ENCODE results near the gene KDELR3.

KDELR3 gene

DNA sequence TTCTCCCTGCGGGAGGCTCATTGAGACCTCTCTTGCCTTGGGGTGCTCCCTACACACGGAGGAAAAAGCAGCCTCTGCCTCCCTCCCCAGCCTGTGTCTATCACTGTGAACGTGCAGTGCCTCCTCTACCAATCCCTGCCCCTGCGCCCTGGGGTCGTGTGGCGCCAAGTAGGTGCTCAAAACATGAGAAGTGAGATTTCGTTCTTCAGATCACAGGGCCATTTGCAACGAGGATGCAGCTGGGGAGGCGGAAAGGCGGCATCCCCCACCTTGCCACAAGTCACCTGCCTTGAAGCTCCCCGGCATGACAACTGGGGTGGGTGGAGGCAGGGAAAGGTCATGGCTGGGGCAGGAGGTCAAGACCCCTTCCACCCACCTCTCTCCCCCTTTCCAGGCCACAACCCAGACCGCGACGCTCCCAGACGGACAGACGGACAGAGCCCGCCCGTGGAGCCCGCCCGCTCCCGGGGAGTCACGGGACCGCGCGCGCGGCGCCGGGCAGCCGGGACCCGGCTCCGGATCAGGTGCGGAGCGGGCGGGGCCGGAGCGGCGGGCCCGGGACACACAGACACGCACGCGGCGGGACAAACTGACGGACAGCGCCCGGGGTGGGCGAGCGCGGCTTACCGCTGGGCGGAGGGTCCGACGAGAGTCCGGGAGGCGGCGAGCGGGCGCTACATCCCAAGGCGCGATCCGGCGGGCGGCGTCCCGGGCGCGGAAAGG is 13.4 kb upstream of the KDELR3 start:
- H3K27ac ChIP-seq: no peak overlapping the region
- TF ChIP-seq, protein P1, sequence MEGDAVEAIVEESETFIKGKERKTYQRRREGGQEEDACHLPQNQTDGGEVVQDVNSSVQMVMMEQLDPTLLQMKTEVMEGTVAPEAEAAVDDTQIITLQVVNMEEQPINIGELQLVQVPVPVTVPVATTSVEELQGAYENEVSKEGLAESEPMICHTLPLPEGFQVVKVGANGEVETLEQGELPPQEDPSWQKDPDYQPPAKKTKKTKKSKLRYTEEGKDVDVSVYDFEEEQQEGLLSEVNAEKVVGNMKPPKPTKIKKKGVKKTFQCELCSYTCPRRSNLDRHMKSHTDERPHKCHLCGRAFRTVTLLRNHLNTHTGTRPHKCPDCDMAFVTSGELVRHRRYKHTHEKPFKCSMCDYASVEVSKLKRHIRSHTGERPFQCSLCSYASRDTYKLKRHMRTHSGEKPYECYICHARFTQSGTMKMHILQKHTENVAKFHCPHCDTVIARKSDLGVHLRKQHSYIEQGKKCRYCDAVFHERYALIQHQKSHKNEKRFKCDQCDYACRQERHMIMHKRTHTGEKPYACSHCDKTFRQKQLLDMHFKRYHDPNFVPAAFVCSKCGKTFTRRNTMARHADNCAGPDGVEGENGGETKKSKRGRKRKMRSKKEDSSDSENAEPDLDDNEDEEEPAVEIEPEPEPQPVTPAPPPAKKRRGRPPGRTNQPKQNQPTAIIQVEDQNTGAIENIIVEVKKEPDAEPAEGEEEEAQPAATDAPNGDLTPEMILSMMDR (IDR thresholded peaks at IDR 0.05): no peak
- no peak for TF ChIP-seq ZFX (IDR thresholded peaks at IDR 0.05; ENCODE audit: borderline replicate concordance)

- H3K27ac ChIP-seq: no peak within 1 kb of the TSS
Observed at GRCh38 chr22:38455076-38455529, 12.8 kb upstream of the KDELR3 start, which contains the start of gene KCNJ4. TSS of gene KCNJ4 (minus strand) at chr22:38455199. CDS start at chr22:38428132, 27,067 bp downstream.

DNA sequence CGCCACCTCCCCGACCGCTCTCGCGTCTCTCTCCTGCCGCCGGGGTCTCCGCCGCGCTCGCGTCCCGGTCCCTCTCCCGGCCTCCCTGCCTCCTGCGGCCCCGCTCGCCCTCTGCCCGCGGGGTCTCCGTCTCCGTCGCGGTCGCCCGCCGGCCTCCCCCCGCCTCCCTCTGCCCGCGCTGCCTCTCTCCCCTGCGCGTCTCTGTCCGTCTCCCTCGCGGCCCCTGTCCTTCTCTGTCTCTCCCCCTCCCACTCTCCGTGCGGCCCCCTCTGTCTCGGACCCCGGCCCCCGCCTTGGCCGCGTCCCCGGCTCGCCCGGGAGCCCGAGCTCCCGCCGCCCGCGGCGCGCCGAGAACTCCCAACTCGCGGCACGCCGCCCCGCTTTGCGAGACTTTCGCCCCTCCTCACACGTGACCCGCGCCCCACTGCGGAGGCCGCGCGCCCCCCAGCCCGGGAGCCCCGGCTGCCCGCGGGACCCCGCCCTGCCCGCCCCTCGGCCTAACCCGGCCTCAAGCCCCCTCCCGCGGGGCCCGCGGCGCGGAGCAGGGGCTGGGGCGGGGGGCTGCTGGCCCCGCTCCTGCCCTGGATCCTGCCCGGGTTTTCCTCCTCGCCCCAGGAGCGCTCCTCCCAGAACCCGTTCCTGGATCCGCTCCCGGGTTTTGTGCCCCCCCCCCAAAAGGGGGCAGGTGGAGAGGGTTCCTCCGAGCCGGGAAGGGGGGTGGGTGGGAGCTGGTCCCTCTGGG is 12.2 kb upstream of the KDELR3 start:
- TF ChIP-seq, protein P1 (IDR thresholded peaks at IDR 0.05): no peak
- no peak for TF ChIP-seq ZFX (IDR thresholded peaks at IDR 0.05; ENCODE audit: borderline replicate concordance)
- H3K27ac ChIP-seq: no peak overlapping the region

More at GRCh38 chr22:38455076-38455529, 12.8 kb upstream of the KDELR3 start, which contains the start of gene KCNJ4:
- no peak for TF ChIP-seq ZFX (IDR thresholded peaks at IDR 0.05; ENCODE audit: borderline replicate concordance)
- TF ChIP-seq, protein P1 (IDR thresholded peaks at IDR 0.05): no peak

DNA sequence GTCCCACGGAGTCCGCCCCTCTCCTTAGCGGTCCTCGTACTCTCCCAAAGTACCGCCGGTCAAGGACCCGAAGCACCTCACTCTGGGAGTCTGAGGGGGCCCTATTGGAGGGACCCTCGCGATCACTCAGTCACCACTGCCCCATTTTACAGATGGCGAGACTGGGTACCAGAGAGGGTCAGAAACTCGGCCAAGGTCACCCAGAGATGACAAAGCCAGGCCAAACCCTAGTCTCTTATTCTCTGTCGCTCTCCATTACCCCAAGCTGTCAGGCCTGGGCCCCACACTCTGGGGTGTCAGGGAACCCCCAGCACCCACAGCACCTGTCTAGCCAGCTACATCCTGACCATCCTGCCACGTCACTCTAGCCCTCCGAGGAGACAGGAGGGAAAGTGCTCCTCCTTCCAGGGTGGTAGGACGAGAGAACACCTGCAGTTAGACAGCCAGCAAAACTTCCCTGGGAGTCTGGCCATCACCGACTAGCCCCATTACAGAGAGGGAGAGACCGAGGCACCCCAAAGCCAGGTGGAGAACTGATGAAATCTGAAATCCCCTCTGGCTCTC is 11.5 kb upstream of the KDELR3 start:
- no peak overlapping the region for H3K27ac ChIP-seq
- TF ChIP-seq, protein P1 (IDR thresholded peaks at IDR 0.05): no peak
- TF ChIP-seq ZFX (IDR thresholded peaks at IDR 0.05; ENCODE audit: borderline replicate concordance): no peak

DNA sequence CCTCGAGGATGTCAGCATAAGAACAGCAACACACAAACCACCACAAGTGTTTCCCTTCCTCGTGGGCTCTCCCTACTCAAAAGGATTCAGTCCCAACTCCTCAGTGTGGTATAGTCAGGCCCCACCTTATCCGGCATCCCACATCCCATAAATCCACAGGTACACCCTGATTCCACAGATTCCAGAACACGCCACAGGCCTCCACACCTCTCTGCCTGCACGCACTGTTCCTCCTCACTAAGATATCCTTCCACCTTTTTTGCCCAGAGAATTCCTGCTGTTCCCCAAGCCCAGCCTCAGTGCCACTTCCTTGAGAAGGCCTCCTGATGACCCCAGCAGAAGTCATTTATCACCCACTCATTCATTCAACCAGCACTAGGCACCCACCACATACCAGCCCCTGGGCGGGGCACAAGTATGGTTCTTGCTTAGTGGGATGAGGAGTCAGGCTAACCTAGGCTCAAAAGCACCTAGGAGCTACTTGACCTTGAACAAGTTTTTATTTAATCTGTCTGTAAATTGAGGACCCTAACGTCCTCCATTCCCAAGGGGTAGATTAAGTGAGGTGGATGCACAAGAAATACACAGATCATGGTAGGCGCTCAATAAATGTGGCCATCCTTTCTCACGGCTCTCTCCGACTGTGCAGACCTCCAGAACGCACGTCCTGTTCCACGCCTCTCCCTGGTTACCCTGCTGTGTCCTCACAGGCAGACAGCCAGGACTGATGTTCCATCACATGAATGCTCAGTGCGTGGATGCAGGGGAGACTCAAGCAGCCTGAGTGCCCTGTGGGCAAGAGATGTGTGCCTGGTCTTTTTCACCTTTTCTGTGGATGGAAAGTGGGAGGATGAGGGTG is 10.8 kb upstream of the KDELR3 start:
- TF ChIP-seq, protein P1 (IDR thresholded peaks at IDR 0.05): no peak
- TF ChIP-seq ZFX (IDR thresholded peaks at IDR 0.05; ENCODE audit: borderline replicate concordance): no peak
- H3K27ac ChIP-seq: no peak overlapping the region

GRCh38 chr22:38460426-38460840 is 7.5 kb upstream of the KDELR3 start:
- TF ChIP-seq, protein P1 (IDR thresholded peaks at IDR 0.05): no peak
- TF ChIP-seq ZFX (IDR thresholded peaks at IDR 0.05; ENCODE audit: borderline replicate concordance): no peak
- H3K27ac ChIP-seq: no peak overlapping the region

All from 22Rv1 (cell line).